Nephron progenitor cell (in vitro differentiated cells): ENCODE data around the gene DPM3.
"Not testable (repeated sequence)": the region's sequence is repeated elsewhere in the genome, so short reads cannot be mapped to it uniquely, and the experiment has no call there.

Experiments
- DNase-seq: peaks from one replicate; pipeline ENCODE4 v3.0.0; 2021
- H3K27ac Mint-ChIP-seq: 2 replicates; pipeline ENCODE4 v1.8.0; 2021; ENCODE audit warnings: mild to moderate bottlenecking, moderate library complexity, mixed read lengths
- H3K27me3 Mint-ChIP-seq: 2 replicates; pipeline ENCODE4 v1.8.0; 2021; ENCODE audit warnings: mild to moderate bottlenecking, low read depth, mixed read lengths; ENCODE audit not compliant: poor library complexity
- H3K36me3 Mint-ChIP-seq: 2 replicates; pipeline ENCODE4 v1.8.0; 2021; ENCODE audit warnings: low read depth, mixed read lengths
- H3K4me1 Mint-ChIP-seq: 2 replicates; pipeline ENCODE4 v1.8.0; 2021; ENCODE audit warnings: mixed read lengths
- H3K4me3 Mint-ChIP-seq: 2 replicates; pipeline ENCODE4 v1.8.0; 2021; ENCODE audit warnings: mild to moderate bottlenecking, moderate library complexity, mixed read lengths
- H3K9me3 Mint-ChIP-seq: 2 replicates; pipeline ENCODE4 v1.8.0; 2021; ENCODE audit warnings: mild to moderate bottlenecking, moderate library complexity, mixed read lengths
- TF ChIP-seq, protein P1 (sequence below): fragments of 200-600 bp; sonication (generic); IDR thresholded peaks from 2 replicates; pipeline ENCODE4 v1.5.0; 2021; ENCODE audit warnings: antibody characterized with exemption

The DPM3 gene

DNA sequence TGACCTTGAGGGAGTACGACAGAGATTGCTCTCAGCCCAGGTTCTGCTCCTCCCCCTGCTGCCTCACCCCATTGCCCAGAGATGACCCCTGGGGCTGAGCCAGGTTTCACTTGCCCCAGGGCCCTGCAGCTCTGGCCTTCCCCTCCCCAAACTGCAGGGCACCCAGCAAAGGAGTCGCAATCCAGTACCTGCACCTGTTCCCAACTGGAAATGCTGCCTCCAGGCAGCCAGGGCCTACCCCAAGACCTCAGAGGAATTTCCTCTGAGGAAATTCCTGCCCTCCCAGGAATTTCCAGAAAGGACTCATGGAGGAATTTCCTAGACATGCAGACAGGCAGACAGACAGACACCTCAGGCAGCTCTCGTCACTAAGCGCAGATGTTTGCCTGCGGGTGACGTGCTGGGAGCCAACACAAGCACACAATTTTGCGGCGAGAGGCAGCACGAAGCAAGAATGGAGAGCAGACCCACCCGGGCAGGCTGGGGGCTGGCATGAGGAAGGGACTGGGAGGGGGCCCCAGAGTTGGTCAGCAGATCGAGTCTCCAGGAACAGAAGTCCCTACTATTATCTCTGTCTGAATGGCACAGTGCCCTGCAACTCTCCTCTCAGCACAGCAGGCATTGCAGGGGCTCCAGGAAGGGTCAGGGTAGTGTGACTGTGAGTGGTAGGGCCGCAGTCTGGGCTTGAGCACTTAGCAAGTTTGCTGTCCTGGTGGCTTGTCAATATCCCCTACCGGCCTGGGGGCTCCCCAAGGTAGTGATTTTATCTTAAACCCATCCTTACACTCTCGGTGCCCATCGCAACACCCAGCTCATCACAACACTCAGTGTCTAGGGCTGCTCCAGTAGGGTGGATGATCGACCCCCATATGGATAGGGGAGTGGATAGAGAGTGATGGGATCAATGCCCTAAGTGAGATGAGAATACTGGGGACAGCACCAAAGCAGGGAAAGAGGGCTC, 15.5 kb downstream of the DPM3 start:
- no peak for DNase-seq
- Mint-ChIP-seq H3K4me3 (no peak overlapping the region), H3K27me3 (peaks cover 41% of the 10 kb centered on the region), H3K36me3 (no peaks in the 10 kb centered on the region), H3K9me3 (no peaks in the 10 kb centered on the region), H3K4me1 (peaks cover 61% of the 10 kb centered on the region), H3K27ac (peak overlapping the region; percentile 38)
- TF ChIP-seq, protein P1, sequence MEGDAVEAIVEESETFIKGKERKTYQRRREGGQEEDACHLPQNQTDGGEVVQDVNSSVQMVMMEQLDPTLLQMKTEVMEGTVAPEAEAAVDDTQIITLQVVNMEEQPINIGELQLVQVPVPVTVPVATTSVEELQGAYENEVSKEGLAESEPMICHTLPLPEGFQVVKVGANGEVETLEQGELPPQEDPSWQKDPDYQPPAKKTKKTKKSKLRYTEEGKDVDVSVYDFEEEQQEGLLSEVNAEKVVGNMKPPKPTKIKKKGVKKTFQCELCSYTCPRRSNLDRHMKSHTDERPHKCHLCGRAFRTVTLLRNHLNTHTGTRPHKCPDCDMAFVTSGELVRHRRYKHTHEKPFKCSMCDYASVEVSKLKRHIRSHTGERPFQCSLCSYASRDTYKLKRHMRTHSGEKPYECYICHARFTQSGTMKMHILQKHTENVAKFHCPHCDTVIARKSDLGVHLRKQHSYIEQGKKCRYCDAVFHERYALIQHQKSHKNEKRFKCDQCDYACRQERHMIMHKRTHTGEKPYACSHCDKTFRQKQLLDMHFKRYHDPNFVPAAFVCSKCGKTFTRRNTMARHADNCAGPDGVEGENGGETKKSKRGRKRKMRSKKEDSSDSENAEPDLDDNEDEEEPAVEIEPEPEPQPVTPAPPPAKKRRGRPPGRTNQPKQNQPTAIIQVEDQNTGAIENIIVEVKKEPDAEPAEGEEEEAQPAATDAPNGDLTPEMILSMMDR, result no peak

DNA sequence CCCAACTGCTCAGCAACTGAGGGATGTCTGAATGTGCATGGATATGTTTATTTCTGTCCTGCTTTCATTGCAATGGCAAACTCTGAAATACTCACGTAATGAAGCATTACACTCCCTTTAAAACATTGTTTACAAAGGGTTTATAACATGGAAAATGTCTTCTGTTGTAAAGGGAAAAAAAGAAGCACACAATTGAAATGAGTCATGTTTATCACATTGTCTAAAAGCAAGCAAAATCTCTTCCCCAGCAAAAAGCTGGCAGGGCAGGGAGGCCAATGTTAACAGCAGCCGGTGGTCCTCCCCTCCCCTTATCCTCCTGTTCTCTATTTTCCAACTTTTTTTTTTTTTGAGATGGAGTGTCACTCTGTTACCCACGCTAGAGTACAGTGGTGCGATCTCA, 16.5 kb downstream of the DPM3 start:
- peaks cover 47% of the 10 kb centered on the region for H3K27me3 Mint-ChIP-seq
- TF ChIP-seq, protein P1, result no peak
- H3K4me3 Mint-ChIP-seq, result no peak overlapping the region
- no peaks in the 10 kb centered on the region for H3K9me3 Mint-ChIP-seq
- H3K4me1 Mint-ChIP-seq, result peaks cover 51% of the 10 kb centered on the region
- no peak for DNase-seq
- H3K27ac Mint-ChIP-seq, result no peak overlapping the region
- no peaks in the 10 kb centered on the region for H3K36me3 Mint-ChIP-seq

DNA sequence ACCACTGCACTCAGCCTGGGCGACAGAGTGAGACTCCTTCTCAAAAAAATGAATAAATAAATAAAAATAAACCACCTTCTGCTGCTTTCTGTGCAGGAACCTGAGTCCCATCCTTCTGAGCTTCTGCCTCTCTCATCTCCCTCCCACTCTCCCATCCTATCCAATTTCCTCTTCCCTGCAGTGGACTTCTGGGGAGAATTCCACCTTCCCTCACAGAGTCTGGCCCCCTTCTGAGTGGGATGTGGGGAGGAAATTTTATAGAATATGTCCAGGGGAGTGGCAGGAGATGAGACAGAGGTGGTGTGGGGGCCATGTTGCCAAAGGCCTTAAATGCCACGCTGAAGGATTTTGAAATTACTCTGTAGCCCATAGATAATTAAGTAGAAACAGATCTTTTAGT, 18.0 kb downstream of the DPM3 start:
- H3K27ac Mint-ChIP-seq, result no peak overlapping the region
- H3K4me3 Mint-ChIP-seq, result no peak overlapping the region
- H3K27me3 Mint-ChIP-seq, result peaks cover 47% of the 10 kb centered on the region
- no peaks in the 10 kb centered on the region for H3K36me3 Mint-ChIP-seq
- TF ChIP-seq, protein P1, result no peak
- no peaks in the 10 kb centered on the region for H3K9me3 Mint-ChIP-seq
- no peak for DNase-seq
- H3K4me1 Mint-ChIP-seq, result peaks cover 39% of the 10 kb centered on the region

DNA sequence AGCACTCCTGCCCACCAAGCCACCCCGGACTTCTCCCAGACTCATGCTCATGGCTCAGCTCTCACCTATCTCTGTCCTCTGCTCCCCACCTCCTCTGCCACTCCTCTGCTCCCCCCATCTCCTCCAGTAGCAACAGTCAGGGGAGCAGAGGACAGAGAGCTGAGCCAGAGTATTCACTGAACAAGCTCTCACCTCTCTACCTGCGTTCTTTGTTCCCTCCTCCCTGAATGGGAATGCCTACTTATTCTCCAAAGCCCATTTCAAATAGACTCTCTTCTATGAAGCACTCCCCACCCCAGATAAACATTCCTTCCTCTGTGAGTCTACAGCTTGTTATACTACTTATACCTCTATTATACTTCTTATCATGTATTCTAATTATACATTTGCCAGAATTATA, 19.1 kb downstream of the DPM3 start:
- Mint-ChIP-seq H3K4me3 (no peak overlapping the region), H3K27ac (no peak overlapping the region), H3K9me3 (no peaks in the 10 kb centered on the region), H3K27me3 (peaks cover 47% of the 10 kb centered on the region), H3K4me1 (peaks cover 29% of the 10 kb centered on the region), H3K36me3 (no peaks in the 10 kb centered on the region)
- TF ChIP-seq, protein P1, result no peak
- DNase-seq, result no peak

DNA sequence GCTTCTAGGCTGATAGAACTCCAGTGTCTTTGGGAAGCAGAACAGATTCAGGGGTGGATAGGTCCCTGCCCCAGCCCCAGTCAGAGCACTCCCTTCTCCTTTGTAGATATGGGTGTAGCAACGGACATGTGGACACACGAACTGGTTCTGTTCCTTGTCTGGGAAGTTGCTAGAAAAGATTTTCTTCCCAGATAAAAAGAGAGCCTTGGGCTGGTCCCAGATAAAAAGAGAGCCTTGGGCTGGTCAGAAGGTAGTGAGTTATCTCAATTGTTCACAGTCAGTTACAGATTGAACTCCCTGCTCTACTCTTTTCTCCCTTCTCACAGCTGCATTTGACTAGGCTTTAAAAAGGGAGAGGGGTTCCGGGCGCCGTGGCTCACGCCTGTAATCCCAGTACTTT, 20.1 kb downstream of the DPM3 start:
- Mint-ChIP-seq H3K27ac (no peak overlapping the region), H3K27me3 (peaks cover 45% of the 10 kb centered on the region)

DNA sequence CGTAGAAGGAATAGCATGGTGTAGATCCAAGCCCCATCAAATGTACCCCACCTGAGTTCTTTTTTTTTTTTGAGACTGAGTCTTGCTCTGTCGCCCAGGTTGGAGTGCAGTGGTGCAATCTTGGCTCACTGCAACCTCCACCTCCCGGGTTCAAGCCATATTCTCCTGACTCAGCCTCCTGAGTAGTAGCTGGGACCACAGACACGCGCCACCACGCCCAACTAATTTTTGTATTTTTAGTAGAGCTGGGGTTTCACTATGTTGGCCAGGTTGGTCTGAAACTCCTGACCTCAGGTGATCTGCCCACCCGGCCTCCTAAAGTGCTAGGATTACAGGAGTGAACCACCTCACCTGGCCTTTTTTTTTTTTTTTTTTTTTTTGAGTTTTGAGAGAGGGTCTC, 22.2 kb downstream of the DPM3 start:
- not testable (repeated sequence) for H3K27ac Mint-ChIP-seq, H3K36me3 Mint-ChIP-seq
- peaks cover 31% of the 10 kb centered on the region for H3K27me3 Mint-ChIP-seq

More for the DNA sequence above, 20.1 kb downstream of the DPM3 start:
- peaks cover 23% of the 10 kb centered on the region for H3K4me1 Mint-ChIP-seq
- H3K9me3 Mint-ChIP-seq, result no peaks in the 10 kb centered on the region
- H3K36me3 Mint-ChIP-seq, result no peaks in the 10 kb centered on the region
- DNase-seq, result no peak
- H3K4me3 Mint-ChIP-seq, result no peak overlapping the region
- TF ChIP-seq, protein P1, result no peak

More for the DNA sequence above, 22.2 kb downstream of the DPM3 start:
- not testable (repeated sequence) for DNase-seq, H3K4me3 Mint-ChIP-seq, H3K9me3 Mint-ChIP-seq
- peaks cover 14% of the 10 kb centered on the region for H3K4me1 Mint-ChIP-seq
